ENCODE data around the gene ORC2.

Gene ORC2

GRCh38 chr2:200943527-200944105 lies 19.8 kb downstream of the ORC2 start:
- no peak for TF ChIP-seq SIN3A (IDR thresholded peaks at IDR 0.05; ENCODE audit: borderline replicate concordance, insufficient read depth, low read length)

- TF ChIP-seq REST (IDR thresholded peaks at IDR 0.05; ENCODE audit: insufficient read depth in 1 of 2, low read depth in 2 of 2, low read length in 2 of 2) = no peak
- no peak for TF ChIP-seq POLR2AphosphoS5 (IDR thresholded peaks at IDR 0.05; ENCODE audit: low read depth, low read length)
- no peak for TF ChIP-seq SIN3A (IDR thresholded peaks at IDR 0.05; ENCODE audit: borderline replicate concordance, insufficient read depth, low read length)
- no peak for TF ChIP-seq TAF1 (IDR thresholded peaks at IDR 0.05; ENCODE audit: borderline replicate concordance, insufficient read depth, low read length)
- no peak for TF ChIP-seq FOXP2 (optimal IDR thresholded peaks at IDR 0.05; ENCODE audit: borderline replicate concordance, extremely low read depth, extremely low read length, insufficient read depth)
Observed at GRCh38 chr2:200939832-200940231, 23.6 kb downstream of the ORC2 start.

- TF ChIP-seq FOXP2 (optimal IDR thresholded peaks at IDR 0.05; ENCODE audit: borderline replicate concordance, extremely low read depth, extremely low read length, insufficient read depth) (no peak), SIN3A (IDR thresholded peaks at IDR 0.05; ENCODE audit: borderline replicate concordance, insufficient read depth, low read length) (no peak), REST (IDR thresholded peaks at IDR 0.05; ENCODE audit: insufficient read depth in 1 of 2, low read depth in 2 of 2, low read length in 2 of 2) (no peak), POLR2AphosphoS5 (IDR thresholded peaks at IDR 0.05; ENCODE audit: low read depth, low read length) (no peak), TAF1 (IDR thresholded peaks at IDR 0.05; ENCODE audit: borderline replicate concordance, insufficient read depth, low read length) (no peak)
Observed at GRCh38 chr2:200930947-200931626, 32.4 kb downstream of the ORC2 start.

GRCh38 chr2:200929334-200930249 lies 33.9 kb downstream of the ORC2 start:
- no peak for TF ChIP-seq FOXP2 (optimal IDR thresholded peaks at IDR 0.05; ENCODE audit: borderline replicate concordance, extremely low read depth, extremely low read length, insufficient read depth)
- no peak for TF ChIP-seq POLR2AphosphoS5 (IDR thresholded peaks at IDR 0.05; ENCODE audit: low read depth, low read length)
- TF ChIP-seq REST (IDR thresholded peaks at IDR 0.05; ENCODE audit: insufficient read depth in 1 of 2, low read depth in 2 of 2, low read length in 2 of 2) = no peak
- TF ChIP-seq TAF1 (IDR thresholded peaks at IDR 0.05; ENCODE audit: borderline replicate concordance, insufficient read depth, low read length) = no peak
- TF ChIP-seq SIN3A (IDR thresholded peaks at IDR 0.05; ENCODE audit: borderline replicate concordance, insufficient read depth, low read length) = no peak

GRCh38 chr2:200922439-200922838 lies 41.0 kb downstream of the ORC2 start:
- TF ChIP-seq SIN3A (IDR thresholded peaks at IDR 0.05; ENCODE audit: borderline replicate concordance, insufficient read depth, low read length) (no peak), POLR2AphosphoS5 (IDR thresholded peaks at IDR 0.05; ENCODE audit: low read depth, low read length) (no peak)

- no peak for TF ChIP-seq REST (IDR thresholded peaks at IDR 0.05; ENCODE audit: insufficient read depth in 1 of 2, low read depth in 2 of 2, low read length in 2 of 2)
- no peak for TF ChIP-seq POLR2AphosphoS5 (IDR thresholded peaks at IDR 0.05; ENCODE audit: low read depth, low read length)
- TF ChIP-seq TAF1 (IDR thresholded peaks at IDR 0.05; ENCODE audit: borderline replicate concordance, insufficient read depth, low read length) = no peak
- TF ChIP-seq FOXP2 (optimal IDR thresholded peaks at IDR 0.05; ENCODE audit: borderline replicate concordance, extremely low read depth, extremely low read length, insufficient read depth) = no peak
- TF ChIP-seq SIN3A (IDR thresholded peaks at IDR 0.05; ENCODE audit: borderline replicate concordance, insufficient read depth, low read length) = no peak
Observed at GRCh38 chr2:200913654-200914053, 49.8 kb downstream of the ORC2 start.

Data from PFSK-1 (cell line).